SJCRH30 (cell line): ENCODE results near the gene TEAD1. TPM values are rescaled to one million over a fixed set of nuclear protein-coding genes. Genes with fewer than 3 reads are reported as not detected.

Source experiments
- DNase-seq, 2 experiments: peaks; one replicate each; pipeline ENCODE4 v3.0.0-alpha.2; 2015 to 2020
- H3K27ac ChIP-seq: fragments of 250-450 bp; sonication (Bioruptor Pico); 2 replicates; pipeline ENCODE4 v1.5.1; 2020; ENCODE audit warnings: mild to moderate bottlenecking, moderate library complexity
- H3K27me3 ChIP-seq: fragments of 250-450 bp; sonication (Bioruptor Pico); 2 replicates; pipeline ENCODE4 v1.5.1; 2020; ENCODE audit warnings: mild to moderate bottlenecking, moderate library complexity
- H3K36me3 ChIP-seq: fragments of 250-450 bp; sonication (Bioruptor Pico); 2 replicates; pipeline ENCODE4 v1.5.1; 2020; ENCODE audit warnings: mild to moderate bottlenecking, moderate library complexity
- H3K4me1 ChIP-seq: fragments of 250-450 bp; sonication (Bioruptor Pico); 2 replicates; pipeline ENCODE4 v1.5.1; 2020; ENCODE audit warnings: mild to moderate bottlenecking, moderate library complexity
- H3K4me3 ChIP-seq: fragments of 250-450 bp; sonication (Bioruptor Pico); 2 replicates; pipeline ENCODE4 v1.5.1; 2020; ENCODE audit warnings: mild to moderate bottlenecking, moderate library complexity
- H3K9me3 ChIP-seq: fragments of 250-450 bp; sonication (Bioruptor Pico); replicated peaks from 2 replicates; pipeline ENCODE4 v1.5.1; 2020; ENCODE audit warnings: mild to moderate bottlenecking, moderate library complexity
- total RNA-seq: library from RNA; depleted of rRNA; stranded (reverse); fragments of >200 nt; shearing (Covaris generic); gene quantifications from 2 replicates; pipeline ENCODE4 v1.2.3, GENCODE V29; 2014

The TEAD1 gene
- total RNA-seq, 1 experiment from 2014 or later: 84.4 TPM

- Histone ChIP-seq H3K27ac (no peak overlapping the region), H3K4me3 (no peak overlapping the region), H3K4me1 (no peaks in the 10 kb centered on the region), H3K9me3 (no peaks in the 10 kb centered on the region), H3K36me3 (peaks cover 36% of the 10 kb centered on the region), H3K27me3 (no peaks in the 10 kb centered on the region)
- DNase-seq: no peak
Observed at GRCh38 chr11:12930850-12931249, 256.6 kb downstream of the TEAD1 start.

DNA sequence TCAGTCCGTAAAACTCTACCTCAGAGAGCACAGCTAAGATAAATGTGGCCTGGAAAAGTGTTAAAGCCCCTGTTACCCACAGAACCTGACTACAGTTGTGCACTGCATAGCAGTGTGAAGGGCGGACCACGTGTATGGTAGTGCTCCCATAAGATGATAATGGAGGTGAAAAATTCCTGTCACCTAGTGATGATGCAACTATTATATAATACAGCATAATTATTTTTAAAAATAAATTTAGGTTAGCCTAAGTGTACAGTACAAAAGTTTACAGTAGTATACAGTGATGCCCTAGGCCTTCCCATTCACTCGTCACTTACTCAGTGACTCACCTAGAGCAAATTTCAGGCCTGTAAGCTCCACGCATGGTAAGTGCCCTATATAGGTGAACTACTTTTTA, 258.3 kb downstream of the TEAD1 start:
- DNase-seq: no peak
- Histone ChIP-seq H3K27me3 (no peaks in the 10 kb centered on the region), H3K27ac (no peak overlapping the region), H3K9me3 (no peaks in the 10 kb centered on the region), H3K36me3 (peaks cover 39% of the 10 kb centered on the region), H3K4me3 (no peak overlapping the region), H3K4me1 (no peaks in the 10 kb centered on the region)

- peaks cover 9% of the 10 kb centered on the region for H3K4me1 ChIP-seq
- peaks cover 27% of the 10 kb centered on the region for H3K36me3 ChIP-seq
- H3K9me3 ChIP-seq: no peaks in the 10 kb centered on the region
- no peak overlapping the region for H3K4me3 ChIP-seq
- H3K27ac ChIP-seq: no peak overlapping the region
- DNase-seq: no peak
- H3K27me3 ChIP-seq: no peaks in the 10 kb centered on the region
Observed at GRCh38 chr11:12936200-12936599, 262.0 kb downstream of the TEAD1 start.

GRCh38 chr11:12938590-12939247, 264.5 kb downstream of the TEAD1 start:
- no peaks in the 10 kb centered on the region for H3K27me3 ChIP-seq
- peaks cover 14% of the 10 kb centered on the region for H3K36me3 ChIP-seq
- no peaks in the 10 kb centered on the region for H3K9me3 ChIP-seq
- peaks cover 9% of the 10 kb centered on the region for H3K4me1 ChIP-seq
- no peak for DNase-seq
- H3K4me3 ChIP-seq: no peak overlapping the region
- H3K27ac ChIP-seq: peak overlapping the region; percentile 5; the same call in 1 of the 2 replicates

DNA sequence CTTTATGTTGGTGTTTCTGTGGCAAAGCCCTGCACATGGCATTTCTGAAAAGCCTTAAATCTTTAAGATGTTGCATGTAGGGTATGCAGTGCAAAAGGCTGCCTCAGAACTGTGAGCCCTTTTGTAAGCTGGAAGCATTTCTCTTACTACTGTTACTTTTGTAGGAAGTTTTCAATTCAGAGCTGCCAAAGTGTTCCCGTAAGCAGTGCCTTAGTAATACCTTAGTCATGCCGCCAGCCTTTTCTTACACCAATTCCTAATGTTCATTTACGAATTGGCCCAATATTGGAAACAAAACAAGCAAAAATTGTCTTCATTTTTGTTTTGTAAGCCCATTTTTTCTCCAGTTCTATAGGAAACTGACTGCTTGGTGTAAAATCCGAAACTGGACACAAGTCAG, 267.4 kb downstream of the TEAD1 start:
- H3K4me3 ChIP-seq: no peak overlapping the region
- peaks cover 16% of the 10 kb centered on the region for H3K36me3 ChIP-seq
- H3K4me1 ChIP-seq: peaks cover 9% of the 10 kb centered on the region
- peaks cover 4% of the 10 kb centered on the region; the same call in 1 of the 2 replicates for H3K9me3 ChIP-seq
- H3K27me3 ChIP-seq: no peaks in the 10 kb centered on the region
- no peak overlapping the region for H3K27ac ChIP-seq
- no peak for DNase-seq

GRCh38 chr11:12942157-12942556, 267.9 kb downstream of the TEAD1 start:
- Histone ChIP-seq H3K9me3 (peaks cover 7% of the 10 kb centered on the region; the same call in 1 of the 2 replicates), H3K36me3 (peaks cover 13% of the 10 kb centered on the region), H3K27ac (no peak overlapping the region), H3K4me3 (no peak overlapping the region), H3K27me3 (no peaks in the 10 kb centered on the region), H3K4me1 (peaks cover 9% of the 10 kb centered on the region)
- no peak for DNase-seq

DNA sequence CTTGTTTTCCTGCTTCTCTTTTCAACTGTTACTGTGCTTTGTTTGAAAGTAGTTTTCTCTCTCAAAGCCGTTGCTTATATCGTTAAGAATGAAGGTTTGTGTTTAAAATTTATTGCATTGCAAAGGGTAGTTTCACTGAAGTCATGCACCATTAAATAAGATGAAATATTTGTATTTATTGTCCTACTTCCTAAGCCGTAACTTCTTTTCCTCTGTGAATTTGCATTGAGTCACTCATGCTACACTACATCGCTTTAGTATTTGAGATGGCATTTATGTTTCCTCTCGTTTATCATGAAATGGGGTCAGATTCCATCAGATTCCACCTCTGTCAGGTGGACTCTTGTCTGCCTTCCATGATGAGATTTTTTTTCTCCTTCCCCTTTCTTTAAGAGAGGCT, 269.1 kb downstream of the TEAD1 start:
- Histone ChIP-seq H3K27ac (no peak overlapping the region), H3K36me3 (peaks cover 7% of the 10 kb centered on the region; the same call in 1 of the 2 replicates), H3K27me3 (no peaks in the 10 kb centered on the region), H3K4me1 (peaks cover 17% of the 10 kb centered on the region), H3K9me3 (peaks cover 7% of the 10 kb centered on the region; the same call in 1 of the 2 replicates), H3K4me3 (no peak overlapping the region)
- DNase-seq: no peak

- H3K27ac ChIP-seq: no peak overlapping the region
- H3K36me3 ChIP-seq: peaks cover 4% of the 10 kb centered on the region; the same call in 1 of the 2 replicates
- peaks cover 24% of the 10 kb centered on the region for H3K4me1 ChIP-seq
- H3K27me3 ChIP-seq: no peaks in the 10 kb centered on the region
- DNase-seq: no peak
- H3K9me3 ChIP-seq: peaks cover 7% of the 10 kb centered on the region; the same call in 1 of the 2 replicates
- H3K4me3 ChIP-seq: no peak overlapping the region
Observed at GRCh38 chr11:12944889-12945288, 270.7 kb downstream of the TEAD1 start.

DNA sequence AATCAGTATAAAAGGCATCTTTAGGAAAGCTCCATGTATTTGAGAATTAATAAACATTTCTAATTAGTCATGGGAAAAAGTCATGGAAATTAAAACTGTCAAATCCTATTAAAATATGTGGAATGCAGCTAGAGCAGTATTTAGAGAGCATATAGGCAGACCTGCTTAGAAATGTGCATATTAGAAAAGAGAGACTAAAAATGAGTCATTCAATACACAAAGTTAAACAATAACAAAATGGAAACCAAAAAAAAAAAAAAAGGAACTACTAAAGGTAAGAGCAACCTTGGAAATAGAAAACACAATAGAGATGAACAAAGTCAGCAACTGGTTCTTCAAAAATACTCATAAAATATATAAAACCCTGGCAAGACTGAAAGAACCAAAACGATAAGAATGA, 275.2 kb downstream of the TEAD1 start:
- Histone ChIP-seq H3K27me3 (no peaks in the 10 kb centered on the region), H3K4me1 (peaks cover 31% of the 10 kb centered on the region), H3K9me3 (peaks cover 22% of the 10 kb centered on the region; the same call in 1 of the 2 replicates), H3K36me3 (0 out of 2 replicates have a peak, but pooled peaks cover 4% of the 10 kb centered on the region), H3K4me3 (no peak overlapping the region), H3K27ac (peak overlapping the region; percentile 77)
- DNase-seq: peak in 1 of 2 experiments; percentile 60

GRCh38 chr11:12950670-12951069, 276.4 kb downstream of the TEAD1 start:
- H3K27me3 ChIP-seq: no peaks in the 10 kb centered on the region
- H3K9me3 ChIP-seq: peaks cover 22% of the 10 kb centered on the region; the same call in 1 of the 2 replicates
- no peak overlapping the region for H3K4me3 ChIP-seq
- H3K36me3 ChIP-seq: 0 out of 2 replicates have a peak, but pooled peaks cover under 1% of the 10 kb centered on the region
- peak overlapping the region; percentile 77; the same call in 1 of the 2 replicates for H3K27ac ChIP-seq
- H3K4me1 ChIP-seq: peaks cover 31% of the 10 kb centered on the region
- DNase-seq: peak in 1 of 2 experiments; percentile 43

GRCh38 chr11:12951376-12951775, 277.2 kb downstream of the TEAD1 start:
- no peak overlapping the region for H3K27ac ChIP-seq
- peaks cover 31% of the 10 kb centered on the region for H3K4me1 ChIP-seq
- no peak for DNase-seq
- no peaks in the 10 kb centered on the region for H3K36me3 ChIP-seq
- H3K9me3 ChIP-seq: peaks cover 23% of the 10 kb centered on the region; the same call in 1 of the 2 replicates
- no peaks in the 10 kb centered on the region for H3K27me3 ChIP-seq
- H3K4me3 ChIP-seq: no peak overlapping the region

- Histone ChIP-seq H3K36me3 (no peaks in the 10 kb centered on the region), H3K4me1 (peaks cover 31% of the 10 kb centered on the region)
Observed at GRCh38 chr11:12952094-12952493, 277.9 kb downstream of the TEAD1 start.

DNA sequence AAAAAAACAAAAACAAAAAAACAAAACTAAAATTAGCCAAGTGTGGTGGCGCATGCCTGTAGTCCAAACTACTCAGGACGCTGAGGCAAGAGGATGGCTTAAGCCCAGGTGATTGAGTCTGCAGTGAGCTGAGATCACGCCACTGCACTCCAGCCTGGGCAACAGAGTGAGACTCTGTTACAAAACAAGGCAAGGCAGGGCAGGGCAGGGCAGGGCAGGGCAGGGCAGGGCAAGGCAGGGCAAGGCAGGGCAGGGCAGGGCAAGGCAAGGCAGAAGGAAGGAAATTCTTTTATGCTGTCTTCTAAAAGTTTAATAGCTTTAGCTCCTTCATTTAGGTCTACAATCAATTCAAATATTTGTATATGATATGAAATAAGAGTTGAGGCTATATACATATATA, 284.8 kb downstream of the TEAD1 start:
- H3K4me1 ChIP-seq: no peaks in the 10 kb centered on the region
- H3K9me3 ChIP-seq: 0 out of 2 replicates have a peak, but pooled peaks cover 2% of the 10 kb centered on the region
- no peak overlapping the region for H3K27ac ChIP-seq
- no peak for DNase-seq
- H3K27me3 ChIP-seq: no peaks in the 10 kb centered on the region
- H3K36me3 ChIP-seq: no peaks in the 10 kb centered on the region
- H3K4me3 ChIP-seq: no peak overlapping the region

More at GRCh38 chr11:12952094-12952493, 277.9 kb downstream of the TEAD1 start:
- no peak overlapping the region for H3K27ac ChIP-seq
- no peak overlapping the region for H3K4me3 ChIP-seq
- peaks cover 18% of the 10 kb centered on the region; the same call in 1 of the 2 replicates for H3K9me3 ChIP-seq
- H3K27me3 ChIP-seq: no peaks in the 10 kb centered on the region
- DNase-seq: no peak

GRCh38 chr11:12961615-12962014, 287.4 kb downstream of the TEAD1 start:
- Histone ChIP-seq H3K9me3 (no peaks in the 10 kb centered on the region), H3K27me3 (no peaks in the 10 kb centered on the region), H3K27ac (no peak overlapping the region), H3K4me3 (no peak overlapping the region), H3K36me3 (no peaks in the 10 kb centered on the region), H3K4me1 (peaks cover 4% of the 10 kb centered on the region; the same call in 1 of the 2 replicates)
- DNase-seq: no peak

DNA sequence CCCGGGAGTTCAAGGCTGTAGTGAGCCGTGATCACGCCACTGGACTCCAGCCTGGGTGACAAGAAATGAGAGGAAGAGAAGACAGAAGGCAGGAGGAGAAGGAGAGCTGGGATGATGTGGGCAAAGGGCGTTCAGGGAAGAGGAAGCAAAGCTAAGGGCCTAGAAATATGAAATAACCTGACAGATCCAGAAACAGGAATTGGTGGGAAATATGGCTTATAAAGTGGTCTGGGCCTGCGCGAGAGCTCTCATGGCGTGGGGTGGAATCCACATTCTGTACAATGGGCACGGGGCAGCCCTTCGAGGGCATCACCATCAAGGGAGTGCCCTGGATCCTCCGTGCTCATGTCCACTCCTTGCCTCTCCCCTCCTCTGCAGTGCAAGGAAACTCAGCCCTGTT, 288.1 kb downstream of the TEAD1 start:
- no peaks in the 10 kb centered on the region for H3K9me3 ChIP-seq
- peaks cover 9% of the 10 kb centered on the region for H3K4me1 ChIP-seq
- DNase-seq: no peak
- H3K27ac ChIP-seq: no peak overlapping the region
- no peak overlapping the region for H3K4me3 ChIP-seq
- H3K36me3 ChIP-seq: no peaks in the 10 kb centered on the region
- no peaks in the 10 kb centered on the region for H3K27me3 ChIP-seq
